BJ (cell line): Measurements from ENCODE around the gene LRRC61. TPM values are rescaled to one million over a fixed set of nuclear protein-coding genes. Genes with fewer than 3 reads are reported as not detected.

Source experiments
- CTCF ChIA-PET: fragments of 350-600 bp; formaldehyde crosslinking; extraction: SDS; loops from one replicate; lab custom pipeline; 2021; ENCODE audit warnings: antibody characterized with exemption, inconsistent platforms; lab: Yijun Ruan, JAX
- POLR2A ChIA-PET: fragments of 300-600 bp; sonication (Branson Sonifier 250); formaldehyde crosslinking; extraction: SDS; loops from one replicate; lab custom pipeline; 2021; ENCODE audit warnings: antibody characterized with exemption; lab: Charles Lee
- DNase-seq: peaks from one replicate; pipeline ENCODE4 v3.0.0-alpha.2; 2011; ENCODE audit warnings: low read depth
- H3K27me3 ChIP-seq: 2 replicates; pipeline ENCODE4 v1.6.0; 2011; ENCODE audit warnings: low read length; ENCODE audit not compliant: control insufficient read depth, insufficient read depth
- H3K36me3 ChIP-seq: 2 replicates; pipeline ENCODE4 v1.5.1; 2011; ENCODE audit warnings: low read length; ENCODE audit not compliant: control insufficient read depth, insufficient read depth
- H3K4me3 ChIP-seq: 2 replicates; pipeline ENCODE4 v1.5.1; 2011; ENCODE audit warnings: low read depth, mild to moderate bottlenecking, control low read depth, low read length
- CTCF ChIP-seq: IDR thresholded peaks from 2 replicates; pipeline ENCODE4 v1.5.1; 2011; ENCODE audit warnings: low read depth, mild to moderate bottlenecking, control low read depth, inconsistent platforms, low read length, moderate library complexity; ENCODE audit not compliant: insufficient read depth
- polyA plus RNA-seq: library from polyadenylated mRNA; depleted of rRNA; stranded (reverse); fragments of >200 nt; gene quantifications from 2 replicates; pipeline ENCODE4 v1.2.3, GENCODE V29; 2011

The LRRC61 gene
- polyA plus RNA-seq, 1 experiment: 0.85 TPM

GRCh38 chr7:150381096-150381495 is 57.9 kb downstream of the LRRC61 start:
- ChIA-PET POLR2A (no interaction called here), CTCF (interaction anchor here (0.6 to 1.8 kb wide), 3 partner anchors 8 to 68 kb away, joined by 3 to 4 read pairs (median 3); no protein-coding TSS in a partner anchor)
- Histone ChIP-seq H3K27me3 (no peaks in the 10 kb centered on the region), H3K36me3 (peaks cover 2% of the 10 kb centered on the region; the same call in 1 of the 2 replicates), H3K4me3 (no peak overlapping the region)
- TF ChIP-seq CTCF: no peak
- no peak for DNase-seq

GRCh38 chr7:150381785-150382122 is 58.6 kb downstream of the LRRC61 start:
- CTCF ChIA-PET: no interaction called here
- POLR2A ChIA-PET: no interaction called here
- H3K36me3 ChIP-seq: peaks cover 2% of the 10 kb centered on the region; the same call in 1 of the 2 replicates
- no peak for TF ChIP-seq CTCF
- no peaks in the 10 kb centered on the region for H3K27me3 ChIP-seq
- no peak for DNase-seq
- no peak overlapping the region for H3K4me3 ChIP-seq

- no peak overlapping the region for H3K4me3 ChIP-seq
- DNase-seq: no peak
- H3K27me3 ChIP-seq: no peaks in the 10 kb centered on the region
- TF ChIP-seq CTCF: no peak
- POLR2A ChIA-PET: no interaction called here
- H3K36me3 ChIP-seq: peaks cover 2% of the 10 kb centered on the region; the same call in 1 of the 2 replicates
- CTCF ChIA-PET: no interaction called here
Measured at GRCh38 chr7:150382123-150382843, 59.1 kb downstream of the LRRC61 start.

- H3K36me3 ChIP-seq: peaks cover 2% of the 10 kb centered on the region; the same call in 1 of the 2 replicates
- POLR2A ChIA-PET: no interaction called here
- no peak for DNase-seq
- no peak overlapping the region for H3K4me3 ChIP-seq
- TF ChIP-seq CTCF: no peak
- CTCF ChIA-PET: no interaction called here
- H3K27me3 ChIP-seq: no peaks in the 10 kb centered on the region
Measured at GRCh38 chr7:150382844-150383225, 59.7 kb downstream of the LRRC61 start.

GRCh38 chr7:150383710-150384397 is 60.7 kb downstream of the LRRC61 start:
- Histone ChIP-seq H3K4me3 (no peak overlapping the region), H3K36me3 (peaks cover 2% of the 10 kb centered on the region; the same call in 1 of the 2 replicates), H3K27me3 (no peaks in the 10 kb centered on the region)
- no peak for DNase-seq
- no peak for TF ChIP-seq CTCF
- CTCF ChIA-PET: interaction anchor here (1.1 kb wide), 1 partner anchor 18 kb away, joined by 3 read pairs; no protein-coding TSS in a partner anchor
- POLR2A ChIA-PET: no interaction called here
